CD4-positive, alpha-beta memory T cell (primary cell): Measurements from ENCODE around the gene NDUFS4. TPM values are rescaled to one million over a fixed set of nuclear protein-coding genes. Genes with fewer than 3 reads are reported as not detected.
A peak's percentile ranks its signal among the peaks of the same experiment; 100 is the strongest.
"Not testable (repeated sequence)": the region's sequence is repeated elsewhere in the genome, so short reads cannot be mapped to it uniquely, and the experiment has no call there.

Source experiments
- CTCF ChIA-PET: fragments of 350-600 bp; sonication (Branson Sonifier 250); formaldehyde crosslinking; loops from one replicate; lab custom pipeline; 2021; ENCODE audit warnings: inconsistent platforms; ENCODE audit not compliant: partially characterized antibody; lab: Charles Lee
- POLR2A ChIA-PET: fragments of 350-600 bp; sonication (Branson Sonifier 250); formaldehyde crosslinking; loops from one replicate; lab custom pipeline; 2021; ENCODE audit not compliant: partially characterized antibody; lab: Charles Lee
- DNase-seq, 5 donors: peaks; one replicate each; pipeline versions ENCODE4 v3.0.0 to v3.0.0-alpha.2; 2020 to 2022; ENCODE audit warnings: mixed read lengths in 1 of 5
- H3K27ac ChIP-seq: one replicate; pipeline ENCODE4 v1.7.0; 2013; ENCODE audit warnings: low read depth, low read length
- H3K27me3 ChIP-seq: 2 replicates; pipeline ENCODE4 v1.7.0; 2013; ENCODE audit warnings: mild to moderate bottlenecking, low read length, moderate library complexity; ENCODE audit not compliant: insufficient read depth
- H3K36me3 ChIP-seq: 2 replicates; pipeline ENCODE4 v1.7.0; 2013; ENCODE audit warnings: mild to moderate bottlenecking, low read length, moderate library complexity; ENCODE audit not compliant: insufficient read depth
- H3K4me1 ChIP-seq: 2 replicates; pipeline ENCODE4 v1.7.0; 2013; ENCODE audit warnings: mild to moderate bottlenecking, low read length, moderate library complexity; ENCODE audit not compliant: insufficient read depth
- H3K4me3 ChIP-seq, 2 donors: one replicate each; pipeline ENCODE4 v1.7.0; 2013; ENCODE audit warnings: low read length in 2 of 2, mild to moderate bottlenecking in 1 of 2
- H3K9me3 ChIP-seq, 2 donors: one replicate each; pipeline ENCODE4 v1.7.0; 2013; ENCODE audit warnings: low read length in 2 of 2, control low read depth in 1 of 2; ENCODE audit not compliant: control insufficient read depth in 1 of 2
- H3K27ac Mint-ChIP-seq, 7 donors: one replicate each; pipeline ENCODE4 v1.8.0; 2020 to 2021; ENCODE audit warnings: mixed read lengths in 7 of 7, mild to moderate bottlenecking in 6 of 7, inconsistent platforms in 3 of 7, moderate library complexity in 3 of 7
- H3K27me3 Mint-ChIP-seq, 2 donors: one replicate each; pipeline ENCODE4 v1.8.0; 2020 to 2021; ENCODE audit warnings: mixed read lengths in 2 of 2
- H3K36me3 Mint-ChIP-seq, 2 donors: one replicate each; pipeline ENCODE4 v1.8.0; 2020 to 2021; ENCODE audit warnings: mixed read lengths in 2 of 2, inconsistent platforms in 1 of 2, mild to moderate bottlenecking in 1 of 2
- H3K4me1 Mint-ChIP-seq, 4 donors: one replicate each; pipeline ENCODE4 v1.8.0; 2020 to 2021; ENCODE audit warnings: mixed read lengths in 4 of 4, mild to moderate bottlenecking in 1 of 4
- H3K4me3 Mint-ChIP-seq, 8 donors: one replicate each; pipeline ENCODE4 v1.8.0; 2020 to 2021; ENCODE audit warnings: mixed read lengths in 8 of 8, mild to moderate bottlenecking in 7 of 8, moderate library complexity in 6 of 8, inconsistent platforms in 3 of 8
- H3K9me3 Mint-ChIP-seq, 8 donors: one replicate each; pipeline ENCODE4 v1.8.0; 2020 to 2021; ENCODE audit warnings: mixed read lengths in 8 of 8, mild to moderate bottlenecking in 5 of 8, inconsistent platforms in 3 of 8, moderate library complexity in 1 of 8
- intact Hi-C: fragments of 100-400 bp; cut with micrococcal nuclease; formaldehyde crosslinking; loops from one replicate; pipeline ENCODE4 v1.15.1; 2023
- polyA plus RNA-seq, 2 donors: library from polyadenylated mRNA; unstranded; fragments of 300-500 nt; fragmentation: Illumina TruSeq; gene quantifications; one replicate each; pipeline ENCODE4 v1.2.3, GENCODE V29; 2021
- total RNA-seq, 2 experiments: library from RNA; stranded (reverse); gene quantifications; one replicate each; pipeline ENCODE4 v1.2.3, GENCODE V29; 2021

The NDUFS4 gene
- total RNA-seq: 10 to 100 TPM; 23.6 to 32.5 TPM
- 100 to 1,000 TPM in 1 of 2 donors, 10 to 100 TPM in 1; 96.5 to 113 TPM for polyA plus RNA-seq

DNA sequence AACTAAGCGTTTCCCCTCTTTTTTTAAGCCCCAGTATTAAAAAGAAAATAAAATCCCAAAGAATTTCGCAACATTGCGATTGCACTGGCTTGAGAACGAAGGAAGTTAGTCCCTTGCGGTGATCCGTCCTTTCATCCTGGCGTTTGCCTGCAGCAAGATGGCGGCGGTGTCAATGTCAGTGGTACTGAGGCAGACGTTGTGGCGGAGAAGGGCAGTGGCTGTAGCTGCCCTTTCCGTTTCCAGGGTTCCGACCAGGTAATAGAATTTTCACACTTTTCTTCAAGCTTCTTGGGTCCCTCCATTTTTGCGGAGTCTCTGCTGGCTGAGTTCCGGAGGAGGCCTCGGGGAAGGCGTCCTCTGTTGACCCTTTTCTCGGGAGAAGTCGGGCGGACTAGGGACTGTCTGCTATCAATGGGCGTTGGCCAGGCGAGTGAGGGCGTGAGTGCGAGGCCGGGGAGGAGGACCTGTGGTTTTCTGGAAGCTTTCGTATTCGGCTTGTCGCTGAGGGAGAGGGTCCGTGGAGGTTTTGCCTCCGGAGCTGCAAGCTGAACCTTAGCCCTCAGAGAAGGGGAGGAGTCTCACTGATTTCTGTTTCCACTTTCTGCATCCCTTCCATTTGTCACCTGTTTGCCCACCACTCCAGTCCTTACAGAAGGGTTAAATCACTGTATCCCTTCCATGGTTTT, at the start of gene NDUFS4:
NDUFS4 (plus strand) TSS at position 134 of the 686 bp plus-strand sequence; CDS start at position 158, 24 bp downstream.
- Mint-ChIP-seq H3K4me3 (peak within 1 kb of the TSS; percentile 97 to 100 (median 99)), H3K36me3 (peaks cover 5 to 8% of the 10 kb centered on the region in 2 donors), H3K27me3 (peaks cover 11 to 14% of the 10 kb centered on the region in 2 donors), H3K4me1 (peaks cover 22 to 54% (median 41%) of the 10 kb centered on the region in 4 donors), H3K27ac (peak within 1 kb of the TSS; percentile 90 to 98 (median 96)), H3K9me3 (peaks cover 0 to 11% (median 4%) of the 10 kb centered on the region in 8 donors)
- peaks cover 28% of the 10 kb centered on the region for H3K4me1 ChIP-seq
- intact Hi-C loops: loop anchor here (5.0 kb wide), 1 partner anchor 78 kb away; the partner anchor contains the start of gene FST
- peak; percentile 69 to 75 (median 71) for DNase-seq
- peaks cover 9% of the 10 kb centered on the region for H3K27me3 ChIP-seq
- ChIA-PET POLR2A (no interaction called here), CTCF (interaction anchor here (0.5 to 1.0 kb wide), 2 partner anchors 80 to 750 kb away, joined by 3 read pairs; partner anchors contain the start of gene ARL15)
- H3K36me3 ChIP-seq: no peaks in the 10 kb centered on the region
- H3K27ac ChIP-seq: peak within 1 kb of the TSS; percentile 68
- H3K4me3 ChIP-seq: peak within 1 kb of the TSS; percentile 85 to 91
- H3K9me3 ChIP-seq: no peaks in the 10 kb centered on the region

DNA sequence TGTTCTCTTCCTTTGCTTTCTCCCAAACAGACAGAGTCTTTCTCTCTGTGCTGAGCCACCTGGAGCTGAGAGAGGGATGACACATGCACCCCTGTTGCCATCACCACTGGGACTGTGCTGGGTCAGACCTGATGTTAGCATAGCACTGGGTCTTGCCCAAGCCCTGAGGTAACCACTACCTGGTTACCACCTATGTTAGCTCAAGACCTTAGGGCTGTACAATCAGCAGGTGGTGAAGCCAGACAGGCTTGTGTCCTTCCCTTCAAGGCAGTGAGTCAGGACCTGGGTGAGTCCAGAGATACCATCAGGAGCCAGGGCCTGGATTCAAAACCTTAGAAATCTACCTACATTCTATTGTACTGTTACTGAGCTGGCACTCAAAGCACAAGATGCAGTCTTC, 47.9 kb upstream of the NDUFS4 start:
- intact Hi-C loops: no loop called here
- H3K4me1 ChIP-seq: no peaks in the 10 kb centered on the region
- ChIA-PET POLR2A (no interaction called here), CTCF (no interaction called here)
- H3K4me3 ChIP-seq: no peak overlapping the region
- no peak overlapping the region for H3K27ac Mint-ChIP-seq
- no peaks in the 10 kb centered on the region for H3K9me3 ChIP-seq
- no peaks in the 10 kb centered on the region for H3K27me3 ChIP-seq
- DNase-seq: no peak
- peaks cover 0 to 38% (median 23%) of the 10 kb centered on the region in 8 donors for H3K9me3 Mint-ChIP-seq
- no peak overlapping the region for H3K4me3 Mint-ChIP-seq
- no peak overlapping the region for H3K27ac ChIP-seq
- H3K27me3 Mint-ChIP-seq: peaks cover 3% of the 10 kb centered on the region in 2 donors
- H3K36me3 ChIP-seq: no peaks in the 10 kb centered on the region
- no peaks in the 10 kb centered on the region for H3K36me3 Mint-ChIP-seq
- no peaks in the 10 kb centered on the region for H3K4me1 Mint-ChIP-seq

- H3K4me3 ChIP-seq: no peak overlapping the region
- peaks cover 3 to 31% (median 11%) of the 10 kb centered on the region in 8 donors for H3K9me3 Mint-ChIP-seq
- no peaks in the 10 kb centered on the region for H3K9me3 ChIP-seq
- peaks cover 3 to 5% of the 10 kb centered on the region in 2 donors for H3K27me3 Mint-ChIP-seq
- no peaks in the 10 kb centered on the region for H3K36me3 Mint-ChIP-seq
- H3K4me1 ChIP-seq: no peaks in the 10 kb centered on the region
- H3K27ac Mint-ChIP-seq: peak overlapping the region in 1 of 7 donors; percentile 43
- H3K4me3 Mint-ChIP-seq: no peak overlapping the region
- H3K4me1 Mint-ChIP-seq: no peaks in the 10 kb centered on the region
- intact Hi-C loops: no loop called here
- no peak overlapping the region for H3K27ac ChIP-seq
- no peaks in the 10 kb centered on the region for H3K27me3 ChIP-seq
- H3K36me3 ChIP-seq: no peaks in the 10 kb centered on the region
- POLR2A ChIA-PET: no interaction called here
- no peak for DNase-seq
- CTCF ChIA-PET: no interaction called here
Measured at GRCh38 chr5:53515988-53516387, 44.5 kb upstream of the NDUFS4 start.

DNA sequence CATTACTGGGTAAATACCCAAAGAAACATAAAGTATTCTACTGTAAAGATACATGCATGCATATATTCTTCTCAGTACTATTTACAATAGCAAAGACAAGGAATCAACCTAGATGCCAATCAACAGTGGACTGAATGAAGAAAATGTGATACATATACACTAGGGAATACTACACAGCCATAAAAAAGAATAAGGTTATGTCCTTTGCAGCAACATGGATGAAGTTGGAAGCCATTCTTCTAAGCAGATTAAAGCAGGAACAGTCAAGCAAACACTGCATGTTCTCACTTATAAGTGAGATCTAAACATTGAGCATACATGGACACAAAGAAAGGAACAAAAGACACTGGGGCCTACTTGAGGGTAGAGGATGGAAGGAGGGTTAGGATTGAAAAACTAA, 39.6 kb upstream of the NDUFS4 start:
- H3K36me3 Mint-ChIP-seq: no peaks in the 10 kb centered on the region
- Histone ChIP-seq H3K4me3 (no peak overlapping the region), H3K27ac (no peak overlapping the region), H3K27me3 (no peaks in the 10 kb centered on the region), H3K4me1 (no peaks in the 10 kb centered on the region), H3K9me3 (no peaks in the 10 kb centered on the region), H3K36me3 (no peaks in the 10 kb centered on the region)
- peak overlapping the region in 1 of 7 donors; percentile 70 for H3K27ac Mint-ChIP-seq
- no peak overlapping the region for H3K4me3 Mint-ChIP-seq
- POLR2A ChIA-PET: no interaction called here
- H3K4me1 Mint-ChIP-seq: no peaks in the 10 kb centered on the region
- H3K9me3 Mint-ChIP-seq: peaks cover 1 to 22% (median 9%) of the 10 kb centered on the region in 8 donors
- CTCF ChIA-PET: no interaction called here
- intact Hi-C loops: no loop called here
- peaks cover 1 to 2% of the 10 kb centered on the region in 2 donors for H3K27me3 Mint-ChIP-seq
- DNase-seq: no peak

DNA sequence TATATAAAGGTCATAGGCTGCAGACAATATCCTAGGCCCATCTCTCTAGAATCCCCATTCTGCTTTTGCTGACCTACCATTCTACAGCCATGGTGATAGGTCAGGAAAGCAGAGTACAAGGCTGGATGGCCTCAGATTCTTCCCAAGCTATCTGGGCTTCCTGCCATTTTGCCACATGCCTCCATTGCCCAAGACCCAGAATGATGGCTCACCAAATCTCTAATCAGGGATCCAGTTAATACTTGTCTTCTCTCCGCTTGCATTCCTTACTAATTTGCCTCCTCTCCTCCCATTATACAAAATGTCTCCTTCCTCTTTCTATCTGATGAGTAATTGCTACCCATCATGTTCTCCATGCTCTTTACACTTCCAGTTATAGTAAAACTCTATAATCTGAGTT, 22.7 kb upstream of the NDUFS4 start:
- no peak overlapping the region for H3K4me3 ChIP-seq
- POLR2A ChIA-PET: no interaction called here
- Mint-ChIP-seq H3K27ac (no peak overlapping the region), H3K27me3 (peaks cover 5 to 11% of the 10 kb centered on the region in 2 donors), H3K4me1 (no peaks in the 10 kb centered on the region), H3K4me3 (no peak overlapping the region), H3K9me3 (peaks cover 0 to 3% (median 0%) of the 10 kb centered on the region in 8 donors), H3K36me3 (no peaks in the 10 kb centered on the region)
- CTCF ChIA-PET: no interaction called here
- no peaks in the 10 kb centered on the region for H3K27me3 ChIP-seq
- intact Hi-C loops: no loop called here
- H3K27ac ChIP-seq: no peak overlapping the region
- H3K36me3 ChIP-seq: no peaks in the 10 kb centered on the region
- no peak for DNase-seq
- H3K4me1 ChIP-seq: no peaks in the 10 kb centered on the region
- H3K9me3 ChIP-seq: no peaks in the 10 kb centered on the region

GRCh38 chr5:53540739-53541138, 19.7 kb upstream of the NDUFS4 start:
- H3K4me1 Mint-ChIP-seq, H3K27ac Mint-ChIP-seq, H3K9me3 ChIP-seq, H3K9me3 Mint-ChIP-seq, DNase-seq, H3K4me3 ChIP-seq, H3K27me3 ChIP-seq, H3K4me1 ChIP-seq, H3K27me3 Mint-ChIP-seq, CTCF ChIA-PET, POLR2A ChIA-PET, H3K36me3 ChIP-seq, intact Hi-C loops, H3K4me3 Mint-ChIP-seq, H3K36me3 Mint-ChIP-seq, H3K27ac ChIP-seq: not testable (repeated sequence)

- no peaks in the 10 kb centered on the region for H3K27me3 ChIP-seq
- no peaks in the 10 kb centered on the region for H3K4me1 ChIP-seq
- CTCF ChIA-PET: no interaction called here
- intact Hi-C loops: no loop called here
- no peaks in the 10 kb centered on the region for H3K36me3 Mint-ChIP-seq
- no peak overlapping the region for H3K4me3 ChIP-seq
- H3K9me3 ChIP-seq: no peaks in the 10 kb centered on the region
- no peaks in the 10 kb centered on the region for H3K36me3 ChIP-seq
- H3K4me1 Mint-ChIP-seq: no peaks in the 10 kb centered on the region
- H3K9me3 Mint-ChIP-seq: peaks cover 0 to 2% (median 0%) of the 10 kb centered on the region in 8 donors
- no peak for DNase-seq
- POLR2A ChIA-PET: no interaction called here
- H3K27ac Mint-ChIP-seq: no peak overlapping the region
- peaks cover 5 to 8% of the 10 kb centered on the region in 2 donors for H3K27me3 Mint-ChIP-seq
- H3K4me3 Mint-ChIP-seq: no peak overlapping the region
- H3K27ac ChIP-seq: no peak overlapping the region
Measured at GRCh38 chr5:53541859-53542258, 18.6 kb upstream of the NDUFS4 start.
